Smooth muscle cell (in vitro differentiated cells): ENCODE measurements around the gene CAND1. TPM values are rescaled to one million over a fixed set of nuclear protein-coding genes. Genes with fewer than 3 reads are reported as not detected.

Experiments
- DNase-seq: peaks from one replicate; lab custom pipeline; 2025; ENCODE audit not compliant: unreplicated experiment; lab: John Stamatoyannopoulos, UW
- H2AFZ ChIP-seq: fragments of 200-600 bp; sonication (generic); 2 replicates; pipeline ENCODE4 v1.6.0; 2016; ENCODE audit warnings: antibody characterized with exemption, low read depth, mild to moderate bottlenecking
- H3F3A ChIP-seq: fragments of 200-600 bp; sonication (generic); 2 replicates; pipeline ENCODE4 v1.6.0; 2017; ENCODE audit warnings: antibody characterized with exemption, low read depth
- H3K27ac ChIP-seq: fragments of 200-600 bp; sonication (generic); 2 replicates; pipeline ENCODE4 v1.5.1; 2016; ENCODE audit warnings: low read depth, mild to moderate bottlenecking
- H3K27me3 ChIP-seq: fragments of 200-600 bp; sonication (generic); 2 replicates; pipeline ENCODE4 v1.6.1; 2016; ENCODE audit warnings: low read depth, mild to moderate bottlenecking
- H3K36me3 ChIP-seq: fragments of 200-600 bp; sonication (generic); 2 replicates; pipeline ENCODE4 v1.5.1; 2016; ENCODE audit warnings: low read depth
- H3K4me1 ChIP-seq: fragments of 200-600 bp; sonication (generic); 2 replicates; pipeline ENCODE4 v1.5.1; 2016; ENCODE audit warnings: low read depth
- H3K4me2 ChIP-seq: fragments of 200-600 bp; sonication (generic); 2 replicates; pipeline ENCODE4 v1.6.0; 2016; ENCODE audit warnings: mild to moderate bottlenecking
- H3K4me3 ChIP-seq: fragments of 200-600 bp; sonication (generic); 2 replicates; pipeline ENCODE4 v1.5.1; 2016; ENCODE audit warnings: mild to moderate bottlenecking
- H3K79me2 ChIP-seq: fragments of 200-600 bp; sonication (generic); 2 replicates; pipeline ENCODE4 v1.6.0; 2016; ENCODE audit warnings: low read depth, mild to moderate bottlenecking
- H3K9ac ChIP-seq: fragments of 200-600 bp; sonication (generic); 2 replicates; pipeline ENCODE4 v1.6.0; 2016; ENCODE audit warnings: low read depth
- H3K9me3 ChIP-seq: fragments of 200-600 bp; sonication (generic); replicated peaks from 2 replicates; pipeline ENCODE4 v1.5.1; 2016; ENCODE audit warnings: low read depth
- H4K20me1 ChIP-seq: fragments of 200-600 bp; sonication (generic); 2 replicates; pipeline ENCODE4 v1.6.0; 2016; ENCODE audit warnings: low read depth
- CTCF ChIP-seq: fragments of 200-600 bp; sonication (generic); IDR thresholded peaks from 2 replicates; pipeline ENCODE4 v1.5.1; 2017; ENCODE audit warnings: borderline replicate concordance, mild to moderate bottlenecking, antibody characterized with exemption; ENCODE audit not compliant: insufficient read depth, poor library complexity, severe bottlenecking
- WGBS: methylation state at CpG from one replicate; pipeline ENCODE4 v1.1.7; 2016; ENCODE audit warnings: low lambda C conversion rate; 5-methylcytosine and 5-hydroxymethylcytosine counted together
- polyA plus RNA-seq: library from polyadenylated mRNA; unstranded; fragments of >200 nt; fragmentation: Nextera tagmentation; extraction: Ambion mirVana; gene quantifications from 2 replicates; pipeline ENCODE4 v1.2.1, GENCODE V29; 2016
- total RNA-seq: library from RNA; depleted of rRNA; stranded (reverse); fragments of >200 nt; gene quantifications from 2 replicates; pipeline ENCODE4 v1.2.3, GENCODE V29; 2014

Gene CAND1
- total and polyA plus RNA-seq, 2 experiments from 2014 or later, result 122 to 123 TPM

GRCh38 chr12:67322580-67322979 lies 53.4 kb downstream of the CAND1 start:
- no peak overlapping the region for H3K4me3 ChIP-seq
- no peaks in the 10 kb centered on the region for H3K9me3 ChIP-seq
- H3K4me1 ChIP-seq, result no peaks in the 10 kb centered on the region
- no peak for TF ChIP-seq CTCF
- H2AFZ ChIP-seq, result no peak overlapping the region
- no peak overlapping the region for H3K9ac ChIP-seq
- no peak overlapping the region for H3K4me2 ChIP-seq
- H3K79me2 ChIP-seq, result no peaks in the 10 kb centered on the region
- no peaks in the 10 kb centered on the region for H3F3A ChIP-seq
- 88% methylated on average over 12 of the region's 12 CpGs for WGBS
- no peaks in the 10 kb centered on the region for H3K36me3 ChIP-seq
- no peak for DNase-seq
- H4K20me1 ChIP-seq, result no peaks in the 10 kb centered on the region
- H3K27me3 ChIP-seq, result no peaks in the 10 kb centered on the region
- no peak overlapping the region for H3K27ac ChIP-seq

- TF ChIP-seq CTCF, result no peak
Measured at GRCh38 chr12:67323007-67323406, 53.8 kb downstream of the CAND1 start.

GRCh38 chr12:67326637-67327036 lies 57.5 kb downstream of the CAND1 start:
- Histone ChIP-seq H3F3A (no peaks in the 10 kb centered on the region), H3K36me3 (no peaks in the 10 kb centered on the region), H3K4me3 (no peak overlapping the region), H3K79me2 (no peaks in the 10 kb centered on the region), H3K27ac (no peak overlapping the region), H3K4me2 (no peak overlapping the region), H2AFZ (no peak overlapping the region), H3K27me3 (no peaks in the 10 kb centered on the region), H3K9ac (no peak overlapping the region), H4K20me1 (no peaks in the 10 kb centered on the region), H3K4me1 (no peaks in the 10 kb centered on the region), H3K9me3 (no peaks in the 10 kb centered on the region)
- DNase-seq, result no peak
- no peak for TF ChIP-seq CTCF

More at GRCh38 chr12:67323007-67323406, 53.8 kb downstream of the CAND1 start:
- 98% methylated on average over 3 of the region's 3 CpGs for WGBS
- no peaks in the 10 kb centered on the region for H3K36me3 ChIP-seq
- no peaks in the 10 kb centered on the region for H3K79me2 ChIP-seq
- H3K27me3 ChIP-seq, result no peaks in the 10 kb centered on the region
- no peak overlapping the region for H3K4me2 ChIP-seq
- DNase-seq, result no peak
- no peaks in the 10 kb centered on the region for H3F3A ChIP-seq
- no peak overlapping the region for H3K4me3 ChIP-seq
- H3K27ac ChIP-seq, result no peak overlapping the region
- no peak overlapping the region for H2AFZ ChIP-seq
- H3K9ac ChIP-seq, result no peak overlapping the region
- H3K4me1 ChIP-seq, result no peaks in the 10 kb centered on the region
- H4K20me1 ChIP-seq, result no peaks in the 10 kb centered on the region
- H3K9me3 ChIP-seq, result no peaks in the 10 kb centered on the region

GRCh38 chr12:67327466-67327865 lies 58.3 kb downstream of the CAND1 start:
- no peak overlapping the region for H3K27ac ChIP-seq
- H3K36me3 ChIP-seq, result no peaks in the 10 kb centered on the region
- no peaks in the 10 kb centered on the region for H3K4me1 ChIP-seq
- no peaks in the 10 kb centered on the region for H3K27me3 ChIP-seq
- no peak for TF ChIP-seq CTCF
- H3K4me2 ChIP-seq, result no peak overlapping the region
- H4K20me1 ChIP-seq, result no peaks in the 10 kb centered on the region
- H3K4me3 ChIP-seq, result no peak overlapping the region
- H3K79me2 ChIP-seq, result no peaks in the 10 kb centered on the region
- H2AFZ ChIP-seq, result no peak overlapping the region
- H3K9ac ChIP-seq, result no peak overlapping the region
- WGBS, result 94% methylated on average over 2 of the region's 2 CpGs
- no peaks in the 10 kb centered on the region for H3K9me3 ChIP-seq
- no peak for DNase-seq
- no peaks in the 10 kb centered on the region for H3F3A ChIP-seq
